ENCODE data around the gene TMED7.

GRCh38 chr5:115637507-115637906 lies 11.7 kb upstream of the TMED7 start:
- TF ChIP-seq CTCF (IDR thresholded peaks at IDR 0.05) (no peak), POLR2A (IDR thresholded peaks at IDR 0.05) (no peak)
